ENCODE results near the gene KCNT1.
"Not testable (repeated sequence)": the region's sequence is repeated elsewhere in the genome, so short reads cannot be mapped to it uniquely, and the experiment has no call there.

DNA sequence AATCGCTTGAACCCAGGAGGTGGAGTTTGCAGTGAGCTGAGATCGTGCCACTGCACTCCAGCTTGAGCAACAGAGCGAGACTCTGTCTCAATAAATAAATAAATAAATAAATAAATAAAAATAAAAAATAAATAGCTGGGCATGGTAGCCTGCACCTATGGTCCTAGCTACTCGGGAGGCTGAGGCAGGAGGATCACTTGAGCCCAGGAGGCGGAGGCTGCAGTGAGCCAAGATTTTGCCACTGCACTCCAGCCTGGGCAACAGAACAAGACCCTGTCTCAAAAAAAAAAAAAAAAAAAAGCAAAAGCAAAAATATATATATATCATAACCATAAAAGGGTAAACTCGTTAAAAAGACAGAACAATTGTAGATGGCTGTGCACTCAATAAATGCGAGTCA, 29.2 kb upstream of the KCNT1 start:
- TF ChIP-seq, protein P1, sequence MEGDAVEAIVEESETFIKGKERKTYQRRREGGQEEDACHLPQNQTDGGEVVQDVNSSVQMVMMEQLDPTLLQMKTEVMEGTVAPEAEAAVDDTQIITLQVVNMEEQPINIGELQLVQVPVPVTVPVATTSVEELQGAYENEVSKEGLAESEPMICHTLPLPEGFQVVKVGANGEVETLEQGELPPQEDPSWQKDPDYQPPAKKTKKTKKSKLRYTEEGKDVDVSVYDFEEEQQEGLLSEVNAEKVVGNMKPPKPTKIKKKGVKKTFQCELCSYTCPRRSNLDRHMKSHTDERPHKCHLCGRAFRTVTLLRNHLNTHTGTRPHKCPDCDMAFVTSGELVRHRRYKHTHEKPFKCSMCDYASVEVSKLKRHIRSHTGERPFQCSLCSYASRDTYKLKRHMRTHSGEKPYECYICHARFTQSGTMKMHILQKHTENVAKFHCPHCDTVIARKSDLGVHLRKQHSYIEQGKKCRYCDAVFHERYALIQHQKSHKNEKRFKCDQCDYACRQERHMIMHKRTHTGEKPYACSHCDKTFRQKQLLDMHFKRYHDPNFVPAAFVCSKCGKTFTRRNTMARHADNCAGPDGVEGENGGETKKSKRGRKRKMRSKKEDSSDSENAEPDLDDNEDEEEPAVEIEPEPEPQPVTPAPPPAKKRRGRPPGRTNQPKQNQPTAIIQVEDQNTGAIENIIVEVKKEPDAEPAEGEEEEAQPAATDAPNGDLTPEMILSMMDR (IDR thresholded peaks at IDR 0.05; ENCODE audit: insufficient read depth, low read depth, low read length), result not testable (repeated sequence)
- not testable (repeated sequence) for TF ChIP-seq EZH2 (IDR thresholded peaks at IDR 0.05; ENCODE audit: insufficient read depth, low read length)
